H1 (cell line): Measurements from ENCODE around the gene RNASET2. TPM values are rescaled to one million over a fixed set of nuclear protein-coding genes. Genes with fewer than 3 reads are reported as not detected.
"Not testable (repeated sequence)": the region's sequence is repeated elsewhere in the genome, so short reads cannot be mapped to it uniquely, and the experiment has no call there.

Source experiments
- CTCF ChIA-PET: fragments of 300-600 bp; sonication (Branson Sonifier 250); formaldehyde crosslinking; loops from one replicate; lab custom pipeline; 2021; ENCODE audit not compliant: partially characterized antibody; lab: Charles Lee
- POLR2A ChIA-PET: fragments of 300-600 bp; sonication (Branson Sonifier 250); formaldehyde crosslinking; loops from one replicate; lab custom pipeline; 2021; ENCODE audit warnings: inconsistent platforms; ENCODE audit not compliant: partially characterized antibody; lab: Charles Lee
- DNase-seq, 2 experiments: peaks; one replicate each; pipeline versions ENCODE4 v3.0.0 to v3.0.0-alpha.2; 2010 to 2022; ENCODE audit warnings: low spot score in 2 of 2, low read depth in 1 of 2, mixed read lengths in 1 of 2
- FAIRE-seq: peaks from 2 replicates; lab custom pipeline; 2011; peaks lifted over from hg19 to GRCh38; lab: Jason Lieb, UNC
- H2AFZ ChIP-seq: 2 replicates; pipeline ENCODE4 v1.8.1; 2012; ENCODE audit warnings: low read length, inconsistent platforms
- H2AK5ac ChIP-seq: 2 replicates; pipeline ENCODE4 v1.6.1; 2013; ENCODE audit warnings: low read depth, low read length
- H2BK120ac ChIP-seq: replicated peaks from 2 replicates; pipeline ENCODE3; 2013; ENCODE audit warnings: low read depth, low read length, inconsistent platforms
- H2BK12ac ChIP-seq: 2 replicates; pipeline ENCODE4 v1.6.1; 2013; ENCODE audit warnings: low read depth, low read length
- H2BK15ac ChIP-seq: 2 replicates; pipeline ENCODE4 v1.6.1; 2013; ENCODE audit warnings: low read length
- H2BK20ac ChIP-seq: 2 replicates; pipeline ENCODE4 v1.6.1; 2013; ENCODE audit warnings: low read length
- H2BK5ac ChIP-seq: 2 replicates; pipeline ENCODE4 v1.6.1; 2013; ENCODE audit warnings: low read depth, low read length
- H3K14ac ChIP-seq: 2 replicates; pipeline ENCODE4 v1.6.1; 2013; ENCODE audit warnings: inconsistent platforms; ENCODE audit not compliant: insufficient read length
- H3K18ac ChIP-seq: 2 replicates; pipeline ENCODE4 v1.6.1; 2013; ENCODE audit warnings: low read length; ENCODE audit errors: extremely low read depth
- H3K23ac ChIP-seq: 2 replicates; pipeline ENCODE4 v1.6.1; 2013; ENCODE audit warnings: inconsistent platforms; ENCODE audit not compliant: insufficient read length
- H3K23me2 ChIP-seq: 2 replicates; pipeline ENCODE4 v1.6.1; 2013; ENCODE audit warnings: low read depth, low read length
- H3K27ac ChIP-seq: 2 replicates; pipeline ENCODE4 v1.6.1; 2011; ENCODE audit warnings: low read depth, low read length, inconsistent platforms
- H3K27me3 ChIP-seq, 4 experiments: replicated peaks in 1 of 4; 1 replicate in 1 of 4; 2 replicates in 3 of 4; pipeline versions ENCODE4 v1.6.1 to v1.8.1; 2011 to 2013; ENCODE audit warnings: low read length in 3 of 4, mild to moderate bottlenecking in 3 of 4, inconsistent platforms in 2 of 4, mixed read lengths in 2 of 4, moderate library complexity in 1 of 4; ENCODE audit not compliant: control insufficient read depth in 3 of 4, insufficient read depth in 3 of 4; ENCODE audit errors: extremely low read depth in 1 of 4
- H3K36me3 ChIP-seq, 4 experiments: 2 replicates each; pipeline versions ENCODE4 v1.6.1 to v1.8.1; 2011 to 2013; ENCODE audit warnings: mild to moderate bottlenecking in 4 of 4, low read length in 3 of 4, moderate library complexity in 2 of 4, control low read depth in 1 of 4, inconsistent platforms in 1 of 4; ENCODE audit not compliant: insufficient read depth in 4 of 4, control insufficient read depth in 2 of 4
- H3K4ac ChIP-seq: replicated peaks from 2 replicates; pipeline ENCODE3; 2013; ENCODE audit warnings: low read length, low read depth, mixed read lengths, inconsistent platforms; ENCODE audit not compliant: insufficient read length
- H3K4me1 ChIP-seq, 4 experiments: replicated peaks in 1 of 4; 1 replicate in 1 of 4; 2 replicates in 3 of 4; pipeline versions ENCODE4 v1.6.1 to v1.8.1; 2011 to 2013; ENCODE audit warnings: low read length in 3 of 4, inconsistent platforms in 2 of 4, mixed read lengths in 1 of 4; ENCODE audit not compliant: insufficient read depth in 4 of 4, control insufficient read depth in 3 of 4
- H3K4me2 ChIP-seq, 2 experiments: 2 replicates each; pipeline versions ENCODE4 v1.6.1 to v1.8.1; 2011 to 2013; ENCODE audit warnings: low read depth in 2 of 2, low read length in 2 of 2, control low read depth in 1 of 2, inconsistent platforms in 1 of 2, mild to moderate bottlenecking in 1 of 2; ENCODE audit not compliant: insufficient read depth in 1 of 2
- H3K4me3 ChIP-seq, 4 experiments: fragments of 200-600, 300-600 bp in 1 of 4; sonication (generic), shearing (Covaris generic), sonication (Bioruptor Twin) in 1 of 4; 2 replicates each; pipeline versions ENCODE4 v1.5.1 to v1.8.1; 2011 to 2016; ENCODE audit warnings: low read length in 4 of 4, low read depth in 3 of 4, control low read depth in 2 of 4, inconsistent platforms in 2 of 4, mild to moderate bottlenecking in 2 of 4, mixed read lengths in 1 of 4, moderate library complexity in 1 of 4; ENCODE audit not compliant: insufficient read depth in 2 of 4; ENCODE audit errors: extremely low read depth in 1 of 4
- H3K56ac ChIP-seq: replicated peaks from 2 replicates; pipeline ENCODE3; 2013; ENCODE audit warnings: low read depth, mild to moderate bottlenecking, mixed read lengths, low read length, inconsistent platforms; ENCODE audit not compliant: insufficient read length
- H3K79me1 ChIP-seq: 2 replicates; pipeline ENCODE4 v1.6.1; 2013; ENCODE audit warnings: low read depth, low read length, control low read depth
- H3K79me2 ChIP-seq, 2 experiments: 2 replicates each; pipeline versions ENCODE4 v1.6.1 to v1.8.1; 2012 to 2013; ENCODE audit warnings: low read length in 2 of 2, mild to moderate bottlenecking in 2 of 2, inconsistent platforms in 1 of 2; ENCODE audit not compliant: insufficient read depth in 2 of 2, control insufficient read depth in 1 of 2
- H3K9ac ChIP-seq, 4 experiments: replicated peaks in 1 of 4; 1 replicate in 1 of 4; 2 replicates in 3 of 4; pipeline versions ENCODE4 v1.6.1 to v1.8.1; 2011 to 2013; ENCODE audit warnings: low read depth in 3 of 4, low read length in 3 of 4, control low read depth in 2 of 4, mild to moderate bottlenecking in 2 of 4, moderate library complexity in 2 of 4, inconsistent platforms in 1 of 4; ENCODE audit errors: extremely low read depth in 1 of 4
- H3K9me3 ChIP-seq, 2 experiments: 2 replicates each; pipeline versions ENCODE4 v1.6.1 to v1.8.1; 2012 to 2013; ENCODE audit warnings: mild to moderate bottlenecking in 2 of 2, moderate library complexity in 2 of 2, control low read depth in 1 of 2, inconsistent platforms in 1 of 2, low read depth in 1 of 2, low read length in 1 of 2, mixed read lengths in 1 of 2; ENCODE audit not compliant: insufficient read depth in 2 of 2
- H4K20me1 ChIP-seq, 2 experiments: replicated peaks in 1 of 2; 2 replicates each; pipeline versions ENCODE3 to v1.8.1; 2011 to 2013; ENCODE audit warnings: inconsistent platforms in 2 of 2, low read length in 2 of 2, mild to moderate bottlenecking in 1 of 2; ENCODE audit not compliant: insufficient read depth in 2 of 2, control insufficient read depth in 1 of 2
- H4K5ac ChIP-seq: 2 replicates; pipeline ENCODE4 v1.6.1; 2013; ENCODE audit warnings: low read length, low read depth, mixed read lengths, inconsistent platforms; ENCODE audit not compliant: insufficient read length
- H4K8ac ChIP-seq: 2 replicates; pipeline ENCODE4 v1.8.0; 2013; ENCODE audit warnings: mild to moderate bottlenecking, moderate library complexity, low read length, inconsistent platforms; ENCODE audit not compliant: insufficient read depth; ENCODE audit errors: extremely low read depth
- H4K91ac ChIP-seq: replicated peaks from 2 replicates; pipeline ENCODE3; 2013; ENCODE audit warnings: low read length, mixed read lengths, inconsistent platforms; ENCODE audit not compliant: insufficient read length
- SAP30 ChIP-seq: fragments of 300-600 bp; sonication (generic); IDR thresholded peaks from 2 replicates; pipeline ENCODE4 v1.7.1; 2012; ENCODE audit warnings: low read length, moderate library complexity, mild to moderate bottlenecking, inconsistent platforms; ENCODE audit not compliant: insufficient read depth, insufficient replicate concordance
- SP1 ChIP-seq: IDR thresholded peaks from 2 replicates; pipeline ENCODE4 v1.6.1; 2011; ENCODE audit warnings: low read depth, low read length
- WGBS, 2 experiments: shearing (Covaris generic) in 1 of 2; methylation state at CpG; one replicate each; pipeline versions ENCODE4 v1.1.6 to v1.1.7; 2013 to 2015; ENCODE audit warnings: low lambda C conversion rate in 2 of 2, mixed read lengths in 2 of 2, inconsistent platforms in 1 of 2, low coverage in 1 of 2, missing lambda C conversion rate in 1 of 2; ENCODE audit not compliant: insufficient replicate concordance in 2 of 2, insufficient coverage in 1 of 2, insufficient read length in 1 of 2; ENCODE audit errors: extremely low coverage in 1 of 2, missing lambda C conversion rate in 1 of 2; 5-methylcytosine and 5-hydroxymethylcytosine counted together
- polyA plus RNA-seq, 7 experiments: library from polyadenylated mRNA; depleted of rRNA in 3 of 7; stranded (reverse) in 5 of 7; unstranded in 2 of 7; fragments of >200 nt in 5 of 7; fragments of 200-250 nt in 2 of 7; gene quantifications; 1 replicate in 5 of 7; 2 replicates in 1 of 7; 4 replicates in 1 of 7; pipeline versions ENCODE4 v1.2.1 to v1.2.3, GENCODE V29; 2011 to 2013; ENCODE audit warnings: missing spikeins in 2 of 7, mixed read lengths in 2 of 7
- total RNA-seq: library from RNA; stranded (reverse); fragmentation: NEBNext Ultra II Directional; extraction: Animal tissue kit (Norgen Biotek cat#: 25700); gene quantifications from 2 replicates; pipeline ENCODE4 v1.2.1, GENCODE V29; 2021

The RNASET2 gene
- total and polyA plus RNA-seq, 2 of the 8 experiments (the other 6 are each of a cell fraction or from before 2014, with no cell fraction given), result 15.7 to 22.9 TPM

DNA sequence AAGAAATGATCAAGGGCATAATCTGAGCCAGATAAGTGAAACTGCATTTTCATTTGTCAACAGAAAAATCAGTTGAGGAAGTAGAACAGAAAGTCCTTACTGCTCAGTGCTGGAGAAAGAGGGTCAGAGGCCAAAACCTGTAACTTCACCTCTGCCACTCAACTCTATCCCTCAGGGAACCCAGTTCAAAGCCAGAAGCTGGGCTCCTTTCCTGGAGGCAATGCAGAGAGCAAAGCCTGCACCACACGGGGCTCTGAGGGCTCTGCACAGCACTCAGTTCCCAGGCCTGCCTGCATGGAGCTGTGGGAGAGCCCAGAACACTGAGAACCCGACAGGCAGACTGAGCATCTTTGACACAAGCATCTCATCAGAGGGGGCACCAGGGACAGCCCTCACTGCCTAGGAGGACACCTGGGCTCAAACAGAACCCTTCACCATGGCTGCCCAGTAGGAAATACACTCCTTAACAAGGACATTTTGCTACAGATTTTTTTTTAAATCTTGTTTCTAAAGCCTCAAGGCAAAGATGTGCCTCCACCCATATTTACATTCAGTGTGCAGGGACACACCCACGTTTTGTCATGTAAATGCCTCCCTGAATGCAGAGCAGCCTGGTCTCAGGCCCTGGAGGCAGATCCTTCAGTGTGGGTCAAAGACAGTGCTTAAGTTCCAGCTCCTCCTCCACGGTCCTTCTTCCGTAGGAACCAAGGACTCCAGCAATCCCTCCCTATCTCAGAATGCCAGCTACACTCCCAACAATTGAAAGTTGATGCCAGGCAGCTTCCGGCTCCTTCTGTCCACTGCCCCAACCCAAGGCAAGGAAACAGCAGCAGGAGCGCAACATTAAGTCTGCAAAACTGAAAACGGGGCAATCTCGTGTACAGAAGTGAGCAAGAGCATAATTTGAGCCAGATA lies 6.6 kb downstream of the RNASET2 start (continued):
- TF ChIP-seq SP1 (no peak), SAP30 (no peak)
- TF ChIP-seq, all 59 proteins: peak for 0

GRCh38 chr6:166948724-166949123 lies 7.6 kb downstream of the RNASET2 start:
- H3K79me1 ChIP-seq, DNase-seq: not testable (repeated sequence)
- CTCF ChIA-PET, result interaction anchor here (0.6 to 5.7 kb wide), 5 partner anchors 9 to 174 kb away, joined by 3 to 51 read pairs (median 5); no protein-coding TSS in a partner anchor

More at GRCh38 chr6:166948724-166949123, 7.6 kb downstream of the RNASET2 start:
- H4K8ac ChIP-seq, H3K18ac ChIP-seq, H4K5ac ChIP-seq, H3K79me2 ChIP-seq, H3K27me3 ChIP-seq, POLR2A ChIA-PET, H2BK20ac ChIP-seq, H3K14ac ChIP-seq, H3K9me3 ChIP-seq, H3K4me2 ChIP-seq, H3K9ac ChIP-seq, H3K4me1 ChIP-seq, H2BK12ac ChIP-seq, H3K23me2 ChIP-seq, H2BK120ac ChIP-seq, H3K23ac ChIP-seq, H3K56ac ChIP-seq, H3K4me3 ChIP-seq, H2AK5ac ChIP-seq, H2BK15ac ChIP-seq, H3K4ac ChIP-seq, FAIRE-seq, H4K20me1 ChIP-seq, H2AFZ ChIP-seq, H4K91ac ChIP-seq, H2BK5ac ChIP-seq, H3K27ac ChIP-seq: not testable (repeated sequence)
- 93% methylated on average over 6 of the region's 6 CpGs; no CpG with 5 or more reads in 1 of the 2 experiments for WGBS, 2 experiments
- peaks cover 0 to 19% (median 7%) of the 10 kb centered on the region in 4 experiments; a peak in 3 of 8 replicates for H3K36me3 ChIP-seq
